Activated T-helper 1 cell treated with anti-CD3 and anti-CD28 coated beads, Interleukin-12 subunit alpha, Interleukin-12 subunit beta, Interleukin-2, Interleukin-4 antibody, amounts not matched to agents 30 ng/mL and 10 ng/mL and 1 ng/mL, durations not matched to agents 14 hours and 24 hours and 36 hours (primary cell): Measurements from ENCODE around the gene SPATA19. TPM values are rescaled to one million over a fixed set of nuclear protein-coding genes. Genes with fewer than 3 reads are reported as not detected.

Source experiments
- DNase-seq: peaks from one replicate; pipeline ENCODE4 v3.0.0; 2021; ENCODE audit warnings: low spot score
- H3K27ac Mint-ChIP-seq: one replicate; pipeline ENCODE4 v1.8.0; 2021; ENCODE audit warnings: mild to moderate bottlenecking, mixed read lengths
- H3K27me3 Mint-ChIP-seq: one replicate; pipeline ENCODE4 v1.8.0; 2022; ENCODE audit warnings: mild to moderate bottlenecking, moderate library complexity, mixed read lengths; ENCODE audit not compliant: insufficient read depth
- H3K36me3 Mint-ChIP-seq: one replicate; pipeline ENCODE4 v1.8.0; 2021; ENCODE audit warnings: low read depth, mixed read lengths
- H3K4me1 Mint-ChIP-seq: one replicate; pipeline ENCODE4 v1.8.0; 2021; ENCODE audit warnings: low read depth, mixed read lengths
- H3K4me3 Mint-ChIP-seq: one replicate; pipeline ENCODE4 v1.8.0; 2021; ENCODE audit warnings: mild to moderate bottlenecking, moderate library complexity, mixed read lengths
- H3K9me3 Mint-ChIP-seq: one replicate; pipeline ENCODE4 v1.8.0; 2021; ENCODE audit warnings: mixed read lengths
- intact Hi-C: fragments of 100-400 bp; cut with micrococcal nuclease; formaldehyde crosslinking; loops from one replicate; pipeline ENCODE4 v1.15.1; 2024
- total RNA-seq: library from RNA; stranded (reverse); gene quantifications from 2 replicates; pipeline ENCODE4 v1.2.3, GENCODE V29; 2022

SPATA19 gene
- total RNA-seq, 1 donor from 2014 or later: not detected

DNA sequence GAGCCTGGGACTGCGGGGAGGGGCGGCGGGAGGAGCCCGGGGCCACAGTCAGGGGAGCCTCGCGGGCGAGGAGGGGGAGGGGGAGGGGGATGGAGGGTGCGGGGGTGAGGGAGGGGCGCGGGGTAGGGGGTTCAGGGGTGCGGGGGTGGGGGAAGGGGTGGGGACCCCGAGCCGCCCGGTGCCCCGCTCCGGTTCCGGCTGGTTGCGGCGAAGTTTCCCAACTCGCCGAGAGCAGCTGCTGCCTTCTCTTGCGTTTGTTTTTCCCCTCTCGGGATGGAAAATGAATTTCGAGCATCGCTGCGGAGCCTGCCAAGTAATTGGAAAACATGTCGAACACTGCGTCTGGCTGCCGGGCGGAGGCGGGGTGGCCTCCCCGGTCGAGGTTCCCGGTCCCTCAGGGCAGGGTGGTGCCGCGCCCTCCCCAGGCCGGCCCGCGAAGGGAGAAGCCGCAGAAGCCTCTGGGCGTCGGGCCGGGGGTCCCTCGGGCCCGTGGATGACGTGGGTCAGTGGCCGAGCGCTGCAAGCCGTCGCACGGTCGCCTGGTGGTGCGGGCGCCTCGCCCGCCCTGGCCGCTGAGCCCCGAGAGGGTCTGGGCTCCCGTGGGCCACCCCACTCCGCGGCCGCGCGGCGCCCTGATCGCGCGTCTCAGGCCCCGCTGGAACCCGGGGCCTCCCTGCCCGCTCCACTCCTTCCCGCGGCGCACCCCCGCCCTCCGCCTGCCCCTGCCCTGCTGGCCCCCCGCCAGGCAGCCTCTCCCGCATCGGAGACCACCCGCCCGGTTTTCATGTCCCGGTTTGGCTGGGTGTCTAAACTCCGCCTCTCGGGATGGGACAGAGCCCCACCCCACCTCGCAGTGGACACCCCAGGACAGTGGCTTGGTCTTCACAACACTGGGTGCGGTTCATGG is 12.1 kb downstream of the SPATA19 start:
- Mint-ChIP-seq H3K36me3 (no peaks in the 10 kb centered on the region), H3K27ac (no peak overlapping the region), H3K27me3 (peaks cover 4% of the 10 kb centered on the region), H3K4me1 (peaks cover 5% of the 10 kb centered on the region), H3K4me3 (no peak overlapping the region), H3K9me3 (no peaks in the 10 kb centered on the region)
- intact Hi-C loops: no loop called here
- DNase-seq: no peak

DNA sequence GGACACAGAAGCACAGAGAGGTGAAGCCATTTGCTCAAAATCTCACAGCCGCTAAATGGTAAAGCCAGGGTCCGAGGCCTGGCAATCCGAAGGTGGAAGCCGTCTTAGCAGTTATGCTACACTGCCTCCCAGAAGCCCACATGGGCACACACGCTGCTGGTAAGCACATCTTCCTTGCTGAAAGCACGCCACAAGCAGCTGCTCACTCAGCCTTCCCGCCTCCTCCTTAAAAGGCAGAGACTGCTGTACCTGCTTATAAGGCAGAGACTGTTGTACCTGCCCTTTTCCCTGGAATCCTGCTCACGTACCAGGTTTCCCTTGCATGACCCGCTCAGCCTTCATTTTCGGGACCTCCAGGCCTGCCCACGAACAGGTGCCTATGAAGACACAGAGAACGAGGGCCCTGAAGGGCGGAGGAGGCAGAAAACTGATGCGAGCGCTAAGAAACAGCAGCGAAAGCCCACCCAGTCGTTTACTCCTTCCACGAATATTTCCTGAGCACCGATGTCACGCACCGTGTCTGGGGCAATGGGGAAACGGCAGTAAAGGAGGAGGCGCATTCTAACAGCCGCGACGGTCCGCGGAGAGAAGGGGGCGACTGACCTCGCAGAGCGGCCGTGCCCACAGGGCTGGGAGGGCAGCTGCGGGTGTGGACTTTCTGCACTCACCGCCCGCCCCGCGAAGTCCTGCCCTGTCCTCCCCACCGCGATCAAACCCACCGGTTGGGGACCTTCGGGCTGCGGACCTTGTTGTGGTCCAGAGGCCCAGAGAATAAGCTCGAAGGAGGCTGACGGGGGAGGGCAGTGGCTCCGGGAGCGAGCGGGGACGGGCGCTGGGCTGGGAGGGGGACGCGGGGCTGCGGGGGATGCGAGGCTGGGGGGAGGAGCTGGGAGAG is 13.0 kb downstream of the SPATA19 start:
- peaks cover 5% of the 10 kb centered on the region for H3K4me1 Mint-ChIP-seq
- no peak overlapping the region for H3K4me3 Mint-ChIP-seq
- intact Hi-C loops: no loop called here
- no peak overlapping the region for H3K27ac Mint-ChIP-seq
- no peak for DNase-seq
- H3K9me3 Mint-ChIP-seq: no peaks in the 10 kb centered on the region
- peaks cover 4% of the 10 kb centered on the region for H3K27me3 Mint-ChIP-seq
- no peaks in the 10 kb centered on the region for H3K36me3 Mint-ChIP-seq

GRCh38 chr11:133830931-133831907 is 14.1 kb downstream of the SPATA19 start:
- intact Hi-C loops: no loop called here
- no peak overlapping the region for H3K4me3 Mint-ChIP-seq
- no peaks in the 10 kb centered on the region for H3K9me3 Mint-ChIP-seq
- no peaks in the 10 kb centered on the region for H3K36me3 Mint-ChIP-seq
- peaks cover 5% of the 10 kb centered on the region for H3K4me1 Mint-ChIP-seq
- H3K27me3 Mint-ChIP-seq: peaks cover 1% of the 10 kb centered on the region
- DNase-seq: no peak
- H3K27ac Mint-ChIP-seq: no peak overlapping the region

GRCh38 chr11:133829566-133829965 is 15.7 kb downstream of the SPATA19 start:
- Mint-ChIP-seq H3K27ac (no peak overlapping the region), H3K36me3 (no peaks in the 10 kb centered on the region), H3K4me1 (no peaks in the 10 kb centered on the region), H3K27me3 (no peaks in the 10 kb centered on the region), H3K4me3 (no peak overlapping the region), H3K9me3 (no peaks in the 10 kb centered on the region)
- DNase-seq: no peak
- intact Hi-C loops: no loop called here

DNA sequence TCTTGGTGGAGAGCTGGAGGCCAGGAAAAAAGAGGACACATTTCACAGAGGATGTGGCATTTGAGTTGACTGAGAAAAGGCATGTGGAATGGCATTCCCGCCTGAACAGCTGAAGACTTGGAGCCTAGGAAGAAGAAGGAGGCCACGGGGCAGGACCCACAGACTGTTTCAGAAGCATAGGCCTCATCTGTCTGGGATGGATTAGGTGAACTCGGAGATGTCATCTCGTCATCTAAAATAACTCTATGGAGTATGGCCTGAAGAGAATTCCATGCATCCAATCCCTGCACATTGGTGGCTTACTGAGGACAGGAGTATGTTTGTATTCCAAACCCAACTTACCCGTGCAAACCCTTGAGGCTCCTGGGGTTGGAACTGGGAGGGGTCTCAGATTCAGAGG is 16.4 kb downstream of the SPATA19 start:
- Mint-ChIP-seq H3K27me3 (no peaks in the 10 kb centered on the region), H3K36me3 (no peaks in the 10 kb centered on the region), H3K9me3 (no peaks in the 10 kb centered on the region), H3K4me1 (no peaks in the 10 kb centered on the region), H3K4me3 (no peak overlapping the region), H3K27ac (no peak overlapping the region)
- no peak for DNase-seq
- intact Hi-C loops: no loop called here

- Mint-ChIP-seq H3K4me3 (no peak overlapping the region), H3K27me3 (no peaks in the 10 kb centered on the region), H3K9me3 (no peaks in the 10 kb centered on the region), H3K36me3 (no peaks in the 10 kb centered on the region), H3K27ac (no peak overlapping the region), H3K4me1 (no peaks in the 10 kb centered on the region)
- intact Hi-C loops: no loop called here
- no peak for DNase-seq
Observed at GRCh38 chr11:133827556-133827955, 17.8 kb downstream of the SPATA19 start.

GRCh38 chr11:133826866-133827265 is 18.4 kb downstream of the SPATA19 start:
- Mint-ChIP-seq H3K36me3 (no peaks in the 10 kb centered on the region), H3K27me3 (no peaks in the 10 kb centered on the region)
- intact Hi-C loops: no loop called here

DNA sequence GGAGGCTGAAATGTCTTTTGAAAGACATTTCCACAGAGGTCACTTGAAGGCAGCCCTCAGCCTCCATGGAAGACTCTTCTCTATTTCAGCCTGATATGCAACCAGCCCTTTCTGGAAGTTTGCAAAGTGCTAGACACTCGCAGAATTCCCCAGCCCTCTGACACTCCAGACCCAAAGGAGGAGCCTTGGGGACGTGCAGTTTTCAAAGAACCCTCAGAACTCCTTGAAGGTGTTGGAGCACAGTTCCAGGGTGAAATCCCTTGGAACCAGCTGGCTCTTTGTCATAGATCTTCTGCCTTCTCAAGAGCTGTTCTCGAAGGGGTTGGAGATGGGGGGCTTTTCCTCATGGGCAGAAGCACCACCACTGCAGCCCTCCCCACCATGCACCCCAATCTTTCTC is 19.6 kb downstream of the SPATA19 start:
- Mint-ChIP-seq H3K4me3 (no peak overlapping the region), H3K27ac (no peak overlapping the region), H3K4me1 (no peaks in the 10 kb centered on the region), H3K36me3 (no peaks in the 10 kb centered on the region), H3K9me3 (no peaks in the 10 kb centered on the region), H3K27me3 (no peaks in the 10 kb centered on the region)
- intact Hi-C loops: no loop called here
- DNase-seq: no peak

More at GRCh38 chr11:133826866-133827265, 18.4 kb downstream of the SPATA19 start:
- Mint-ChIP-seq H3K9me3 (no peaks in the 10 kb centered on the region), H3K4me1 (no peaks in the 10 kb centered on the region), H3K27ac (no peak overlapping the region), H3K4me3 (no peak overlapping the region)
- no peak for DNase-seq

GRCh38 chr11:133825156-133825555 is 20.2 kb downstream of the SPATA19 start:
- Mint-ChIP-seq H3K4me1 (no peaks in the 10 kb centered on the region), H3K36me3 (no peaks in the 10 kb centered on the region), H3K27ac (no peak overlapping the region), H3K9me3 (no peaks in the 10 kb centered on the region), H3K27me3 (no peaks in the 10 kb centered on the region), H3K4me3 (no peak overlapping the region)
- intact Hi-C loops: no loop called here
- no peak for DNase-seq

GRCh38 chr11:133824593-133824992 is 20.7 kb downstream of the SPATA19 start:
- Mint-ChIP-seq H3K27ac (no peak overlapping the region), H3K4me1 (no peaks in the 10 kb centered on the region), H3K36me3 (no peaks in the 10 kb centered on the region), H3K9me3 (no peaks in the 10 kb centered on the region), H3K27me3 (no peaks in the 10 kb centered on the region), H3K4me3 (no peak overlapping the region)
- intact Hi-C loops: no loop called here
- DNase-seq: no peak

GRCh38 chr11:133823614-133824013 is 21.7 kb downstream of the SPATA19 start:
- Mint-ChIP-seq H3K4me1 (no peaks in the 10 kb centered on the region), H3K36me3 (no peaks in the 10 kb centered on the region), H3K9me3 (no peaks in the 10 kb centered on the region), H3K4me3 (no peak overlapping the region), H3K27me3 (no peaks in the 10 kb centered on the region), H3K27ac (no peak overlapping the region)
- intact Hi-C loops: no loop called here
- no peak for DNase-seq

DNA sequence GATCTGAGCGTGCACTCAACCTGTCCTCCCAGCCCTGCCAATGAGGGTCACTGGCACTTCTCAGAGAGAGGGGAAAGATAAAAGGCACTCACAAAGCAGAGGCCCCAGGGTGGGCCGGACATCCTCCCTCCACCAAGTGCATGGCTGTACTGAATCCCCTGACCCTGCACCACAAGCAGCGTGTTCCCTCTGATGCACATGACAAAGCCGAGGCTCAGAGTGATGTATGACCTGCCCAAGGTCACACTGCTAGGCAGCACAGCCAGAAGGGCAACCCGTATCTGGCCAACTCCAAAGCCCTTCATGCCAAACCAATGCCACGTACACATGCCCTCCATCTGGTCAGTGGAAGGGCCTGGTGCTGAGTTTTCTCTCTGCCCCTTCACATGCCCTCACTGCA is 22.1 kb downstream of the SPATA19 start:
- no peak overlapping the region for H3K27ac Mint-ChIP-seq
- no peak for DNase-seq
- H3K4me3 Mint-ChIP-seq: no peak overlapping the region
- H3K36me3 Mint-ChIP-seq: no peaks in the 10 kb centered on the region
- no peaks in the 10 kb centered on the region for H3K27me3 Mint-ChIP-seq
- no peaks in the 10 kb centered on the region for H3K4me1 Mint-ChIP-seq
- H3K9me3 Mint-ChIP-seq: no peaks in the 10 kb centered on the region
- intact Hi-C loops: no loop called here
